SK-N-SH (cell line): ENCODE results near the gene RBBP4. TPM values are rescaled to one million over a fixed set of nuclear protein-coding genes. Genes with fewer than 3 reads are reported as not detected.

Experiments used
- CTCF ChIA-PET: fragments of 300-600, 350-600 bp; formaldehyde crosslinking; extraction: SDS; loops from one replicate; lab custom pipeline; 2021; lab: Yijun Ruan, JAX
- POLR2A ChIA-PET: fragments of 350-600 bp; sonication (Branson Sonifier 250); formaldehyde crosslinking; extraction: SDS; loops from one replicate; lab custom pipeline; 2020; ENCODE audit warnings: antibody characterized with exemption, inconsistent platforms; lab: Yijun Ruan, JAX
- DNase-seq: peaks from one replicate; pipeline ENCODE4 v3.0.0; 2012
- H2AFZ ChIP-seq: fragments of 200-600 bp; sonication (generic); 2 replicates; pipeline ENCODE4 v1.8.1; 2016; ENCODE audit warnings: antibody characterized with exemption, mild to moderate bottlenecking, low read depth
- H3F3A ChIP-seq: fragments of 200-600 bp; sonication (generic); replicated peaks from 2 replicates; pipeline ENCODE3; 2016; ENCODE audit warnings: antibody characterized with exemption, mild to moderate bottlenecking; ENCODE audit not compliant: insufficient read depth
- H3K27ac ChIP-seq, 2 experiments: fragments of 200-500 bp in 1 of 2; fragments of 200-600 bp in 1 of 2; sonication (Bioruptor generic) in 1 of 2; sonication (generic), shearing (Covaris generic) in 1 of 2; 2 replicates each; pipeline versions ENCODE4 v1.5.1 to v1.6.1; 2014 to 2016; ENCODE audit warnings: low read depth in 2 of 2, inconsistent platforms in 1 of 2, low read length in 1 of 2, mild to moderate bottlenecking in 1 of 2, mixed read lengths in 1 of 2
- H3K27me3 ChIP-seq: fragments of 200-600 bp; sonication (generic), shearing (Covaris generic); 2 replicates; pipeline ENCODE4 v1.6.1; 2016; ENCODE audit warnings: mixed run types; ENCODE audit not compliant: insufficient read depth
- H3K36me3 ChIP-seq, 2 experiments: fragments of 200-500 bp in 1 of 2; fragments of 200-600 bp in 1 of 2; sonication (Bioruptor generic) in 1 of 2; sonication (generic) in 1 of 2; replicated peaks in 1 of 2; 2 replicates each; pipeline versions ENCODE3 to v1.5.1; 2014 to 2016; ENCODE audit warnings: low read length in 1 of 2, mild to moderate bottlenecking in 1 of 2; ENCODE audit not compliant: insufficient read depth in 2 of 2, control insufficient read depth in 1 of 2
- H3K4me1 ChIP-seq, 2 experiments: fragments of 200-500 bp in 1 of 2; fragments of 200-600 bp in 1 of 2; sonication (Bioruptor generic) in 1 of 2; sonication (generic), shearing (Covaris generic) in 1 of 2; 2 replicates each; pipeline versions ENCODE4 v1.5.1 to v1.6.1; 2014 to 2016; ENCODE audit warnings: low read depth in 1 of 2, low read length in 1 of 2, mixed run types in 1 of 2; ENCODE audit not compliant: insufficient read depth in 2 of 2, control insufficient read depth in 1 of 2
- H3K4me2 ChIP-seq: fragments of 200-600 bp; sonication (generic), shearing (Covaris generic); 2 replicates; pipeline ENCODE4 v1.6.1; 2017; ENCODE audit warnings: mixed run types
- H3K4me3 ChIP-seq, 2 experiments: fragments of 200-500 bp in 1 of 2; fragments of 200-600 bp in 1 of 2; sonication (Bioruptor generic) in 1 of 2; sonication (generic), shearing (Covaris generic) in 1 of 2; 2 replicates each; pipeline versions ENCODE4 v1.5.1 to v1.8.1; 2014 to 2016; ENCODE audit warnings: low read depth in 2 of 2, inconsistent platforms in 1 of 2, low read length in 1 of 2, mild to moderate bottlenecking in 1 of 2, mixed read lengths in 1 of 2, moderate library complexity in 1 of 2
- H3K79me2 ChIP-seq: fragments of 200-600 bp; sonication (generic); 2 replicates; pipeline ENCODE4 v1.8.1; 2017; ENCODE audit warnings: mild to moderate bottlenecking; ENCODE audit not compliant: insufficient read depth
- H3K9ac ChIP-seq: fragments of 200-600 bp; sonication (generic); 2 replicates; pipeline ENCODE4 v1.6.1; 2017; ENCODE audit warnings: mixed run types
- H3K9me2 ChIP-seq: fragments of 200-600 bp; sonication (generic); 2 replicates; pipeline ENCODE4 v1.6.1; 2017; ENCODE audit warnings: mixed run types
- H3K9me3 ChIP-seq: fragments of 200-600 bp; sonication (generic); 2 replicates; pipeline ENCODE4 v1.6.1; 2017; ENCODE audit warnings: mixed run types, mild to moderate bottlenecking, moderate library complexity
- H4K20me1 ChIP-seq: fragments of 200-600 bp; sonication (generic); 2 replicates; pipeline ENCODE4 v1.6.1; 2017; ENCODE audit warnings: mild to moderate bottlenecking, mixed run types; ENCODE audit not compliant: insufficient read depth
- ELF1 ChIP-seq: IDR thresholded peaks from 2 replicates; pipeline ENCODE4 v1.4.0; 2012
- FOXJ3 ChIP-seq: sonication (generic); formaldehyde crosslinking; IDR thresholded peaks from 2 replicates; pipeline ENCODE4 v1.5.1; 2020; ENCODE audit warnings: mild to moderate bottlenecking, missing genetic modification reagents
- GABPA ChIP-seq: IDR thresholded peaks from 2 replicates; pipeline ENCODE4 v1.4.0; 2012; ENCODE audit warnings: low read depth, mild to moderate bottlenecking
- GATA2 ChIP-seq: sonication (generic); formaldehyde crosslinking; IDR thresholded peaks from 2 replicates; pipeline ENCODE4 v1.5.0; 2020; ENCODE audit warnings: mild to moderate bottlenecking, missing genetic modification reagents
- JUND ChIP-seq: IDR thresholded peaks from 2 replicates; pipeline ENCODE4 v1.4.0; 2012
- MXI1 ChIP-seq: IDR thresholded peaks from 2 replicates; pipeline ENCODE4 v1.6.1; 2012; ENCODE audit warnings: mild to moderate bottlenecking, low read depth, low read length, improper control_type of control experiment
- POLR2AphosphoS5 ChIP-seq: IDR thresholded peaks from 2 replicates; pipeline ENCODE4 v1.6.1; 2012; ENCODE audit warnings: low read depth, low read length
- RAD21 ChIP-seq: IDR thresholded peaks from 2 replicates; pipeline ENCODE4 v1.6.1; 2012; ENCODE audit warnings: mild to moderate bottlenecking, low read length
- RCOR1 ChIP-seq: fragments of 150-350 bp; IDR thresholded peaks from 2 replicates; pipeline ENCODE4 v1.6.1; 2017; ENCODE audit warnings: antibody characterized with exemption, low read length
- RXRA ChIP-seq: IDR thresholded peaks from 2 replicates; pipeline ENCODE4 v1.4.0; 2012; ENCODE audit warnings: low read depth, mild to moderate bottlenecking, borderline replicate concordance
- SIN3A ChIP-seq: IDR thresholded peaks from 2 replicates; pipeline ENCODE4 v1.6.1; 2012; ENCODE audit warnings: low read depth, mild to moderate bottlenecking, low read length, moderate library complexity, borderline replicate concordance
- SMC3 ChIP-seq: IDR thresholded peaks from 2 replicates; pipeline ENCODE4 v1.6.1; 2012; ENCODE audit warnings: low read depth, low read length, improper control_type of control experiment
- TAF1 ChIP-seq: IDR thresholded peaks from 2 replicates; pipeline ENCODE4 v1.6.1; 2012; ENCODE audit warnings: low read depth, mild to moderate bottlenecking, low read length, moderate library complexity, borderline replicate concordance
- TCF12 ChIP-seq: IDR thresholded peaks from 2 replicates; pipeline ENCODE4 v1.4.0; 2012
- YY1 ChIP-seq: IDR thresholded peaks from 2 replicates; pipeline ENCODE4 v1.4.0; 2012; ENCODE audit warnings: low read depth, mild to moderate bottlenecking
- ZBTB33 ChIP-seq: IDR thresholded peaks from 2 replicates; pipeline ENCODE4 v1.4.0; 2012; ENCODE audit warnings: low read depth, borderline replicate concordance
- WGBS: methylation state at CpG from one replicate; pipeline ENCODE4 v1.1.6; 2017; ENCODE audit warnings: low lambda C conversion rate; 5-methylcytosine and 5-hydroxymethylcytosine counted together
- polyA plus RNA-seq, 3 experiments: library from polyadenylated mRNA; depleted of rRNA; stranded (reverse); fragments of >200 nt; gene quantifications; 2 replicates each; pipeline ENCODE4 v1.2.3, GENCODE V29; 2012
- TF ChIP-seq, protein P1 (sequence below): IDR thresholded peaks from 2 replicates; pipeline ENCODE4 v1.4.0; 2012; ENCODE audit warnings: low read depth
- TF ChIP-seq, protein P2 (sequence below): fragments of 150-350 bp; IDR thresholded peaks from 2 replicates; pipeline ENCODE4 v1.6.1; 2016; ENCODE audit warnings: mild to moderate bottlenecking, low read depth, low read length

Gene RBBP4
- polyA plus RNA-seq, 1 of the 3 experiments (the other 2 are of a cell fraction): 108 TPM

DNA sequence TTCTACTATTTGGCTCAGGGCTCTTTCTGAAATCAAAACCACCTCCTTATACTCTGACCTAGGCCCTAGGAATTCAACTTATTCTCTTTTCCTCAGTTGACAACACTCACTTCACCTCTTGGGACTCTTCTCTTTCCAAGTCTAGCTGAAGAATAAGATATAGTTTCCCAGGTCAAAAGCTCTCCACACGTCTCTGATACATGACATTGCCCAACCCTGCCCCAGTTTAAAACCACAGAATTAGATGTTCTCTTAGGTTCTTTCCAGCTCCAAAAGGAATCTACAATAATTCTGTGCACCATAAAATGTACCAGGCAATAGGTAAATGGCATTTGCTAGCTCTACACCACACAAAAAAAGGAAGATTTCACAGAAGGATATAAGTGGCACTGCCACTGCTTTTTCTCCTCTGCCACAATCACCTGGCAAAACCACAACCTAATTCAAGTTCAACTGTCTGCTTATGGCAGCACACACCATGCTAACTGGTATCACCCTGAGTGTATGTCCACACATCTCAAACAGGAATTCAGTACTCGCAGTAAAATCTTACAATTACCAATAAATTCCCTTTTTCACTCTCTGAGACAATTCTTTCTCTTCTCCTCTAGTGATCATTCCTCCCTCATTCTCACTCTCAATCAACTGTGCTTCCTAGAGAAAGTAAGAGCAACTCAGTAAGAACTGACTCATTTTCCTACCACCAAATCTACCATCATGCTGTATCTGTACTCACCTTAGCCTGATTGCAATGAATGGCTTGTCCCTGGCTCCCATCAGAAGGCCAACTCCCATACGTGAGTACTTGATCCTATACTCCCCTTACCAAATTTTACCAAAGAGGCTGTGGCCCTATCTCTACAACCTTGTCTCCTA lies 28.0 kb upstream of the RBBP4 start:
- no peak overlapping the region for H3K4me3 ChIP-seq
- no peak overlapping the region for H2AFZ ChIP-seq
- H4K20me1 ChIP-seq: no peaks in the 10 kb centered on the region
- TF ChIP-seq RCOR1 (no peak), MXI1 (no peak), ZBTB33 (no peak), ELF1 (no peak), SIN3A (no peak), TAF1 (no peak), RXRA (no peak), GABPA (no peak), JUND (no peak), FOXJ3 (CRISPR knock-in tag) (no peak), TCF12 (no peak), SMC3 (no peak), POLR2AphosphoS5 (no peak), RAD21 (no peak), GATA2 (CRISPR knock-in tag) (no peak), YY1 (no peak)
- TF ChIP-seq, protein P1, sequence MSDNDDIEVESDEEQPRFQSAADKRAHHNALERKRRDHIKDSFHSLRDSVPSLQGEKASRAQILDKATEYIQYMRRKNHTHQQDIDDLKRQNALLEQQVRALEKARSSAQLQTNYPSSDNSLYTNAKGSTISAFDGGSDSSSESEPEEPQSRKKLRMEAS: no peak
- TF ChIP-seq, protein P2, sequence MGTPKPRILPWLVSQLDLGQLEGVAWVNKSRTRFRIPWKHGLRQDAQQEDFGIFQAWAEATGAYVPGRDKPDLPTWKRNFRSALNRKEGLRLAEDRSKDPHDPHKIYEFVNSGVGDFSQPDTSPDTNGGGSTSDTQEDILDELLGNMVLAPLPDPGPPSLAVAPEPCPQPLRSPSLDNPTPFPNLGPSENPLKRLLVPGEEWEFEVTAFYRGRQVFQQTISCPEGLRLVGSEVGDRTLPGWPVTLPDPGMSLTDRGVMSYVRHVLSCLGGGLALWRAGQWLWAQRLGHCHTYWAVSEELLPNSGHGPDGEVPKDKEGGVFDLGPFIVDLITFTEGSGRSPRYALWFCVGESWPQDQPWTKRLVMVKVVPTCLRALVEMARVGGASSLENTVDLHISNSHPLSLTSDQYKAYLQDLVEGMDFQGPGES: no peak
- no peaks in the 10 kb centered on the region for H3K9me2 ChIP-seq
- ChIA-PET CTCF (interaction anchor here (1.9 kb wide), 1 partner anchor 10 kb away, joined by 4 read pairs; no protein-coding TSS in a partner anchor), POLR2A (no interaction called here)
- no peaks in the 10 kb centered on the region for H3K4me1 ChIP-seq
- no peaks in the 10 kb centered on the region for H3F3A ChIP-seq
- H3K79me2 ChIP-seq: no peaks in the 10 kb centered on the region; the same call in 1 of the 2 replicates
- DNase-seq: no peak
- H3K4me2 ChIP-seq: no peak overlapping the region
- peaks cover 9 to 46% of the 10 kb centered on the region in 2 experiments for H3K36me3 ChIP-seq
- no peak overlapping the region for H3K9ac ChIP-seq
- 91% methylated on average over 3 of the region's 3 CpGs for WGBS
- H3K9me3 ChIP-seq: no peaks in the 10 kb centered on the region
- H3K27ac ChIP-seq: no peak overlapping the region
- H3K27me3 ChIP-seq: no peaks in the 10 kb centered on the region
